GM21737 (cell line): ENCODE results near the gene GRM4.

ENCODE experiments used
- ATAC-seq: cut with Tn5 transposase; IDR thresholded peaks from one replicate; pipeline ENCODE4 v1.9.1; 2021; ENCODE audit warnings: mild to moderate bottlenecking, moderate library complexity; ENCODE audit not compliant: unreplicated experiment

Gene GRM4

DNA sequence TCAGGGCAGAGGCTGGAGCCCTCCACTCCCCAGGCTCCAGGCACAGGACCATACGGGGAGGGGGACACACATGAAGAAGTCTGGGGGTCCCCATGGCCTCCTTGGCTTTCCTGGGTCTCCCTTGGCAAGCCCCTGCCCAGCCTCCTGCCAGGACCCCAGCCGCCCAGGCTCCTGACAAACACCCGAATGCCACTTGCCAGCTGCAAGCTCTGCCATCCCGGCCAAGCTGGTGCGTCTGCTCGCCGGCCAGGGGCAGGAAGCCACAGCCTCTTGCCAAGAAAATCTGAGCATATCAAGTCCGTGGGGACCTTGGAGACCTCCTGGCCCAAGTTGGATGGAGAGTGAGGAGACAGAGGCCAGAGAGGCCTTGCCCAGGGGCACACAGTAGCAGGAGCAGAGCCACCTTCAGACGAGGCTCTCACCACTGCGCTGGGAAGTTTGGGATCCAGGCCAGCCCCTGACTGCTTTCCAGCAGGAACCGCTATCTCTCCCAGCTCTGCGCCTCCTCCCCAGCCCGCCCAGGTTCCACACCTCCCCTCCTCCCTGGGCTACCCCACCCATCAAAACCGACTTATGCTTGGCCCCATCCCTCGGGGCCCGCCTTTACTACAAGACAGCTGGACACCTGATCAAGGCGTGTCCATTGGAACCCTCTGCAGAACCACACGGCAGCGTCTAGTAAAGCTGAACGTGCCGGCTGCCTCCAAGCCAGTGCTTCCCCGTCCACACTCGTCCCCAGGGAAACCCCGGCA, 80.2 kb downstream of the GRM4 start:
- no peak for ATAC-seq

DNA sequence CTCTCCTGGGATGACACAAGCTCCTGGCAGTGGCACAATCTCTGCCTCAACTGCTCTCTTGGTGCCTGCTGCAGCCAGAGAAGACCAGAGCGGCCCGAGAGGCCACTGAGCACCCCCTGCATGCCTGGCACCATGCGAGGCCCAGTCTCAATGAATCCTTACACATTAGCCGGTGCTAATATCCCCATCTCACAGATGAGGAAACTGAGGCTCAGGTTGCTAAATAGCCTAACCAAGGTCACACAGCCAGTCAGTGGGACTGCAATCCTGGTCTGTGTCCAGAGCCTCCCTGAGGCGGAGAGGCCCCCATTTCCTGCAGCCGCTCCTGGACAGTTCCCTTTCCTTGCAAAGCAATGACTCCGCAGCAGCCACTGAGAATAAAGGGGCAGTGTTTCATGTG, 81.2 kb downstream of the GRM4 start:
- no peak for ATAC-seq

DNA sequence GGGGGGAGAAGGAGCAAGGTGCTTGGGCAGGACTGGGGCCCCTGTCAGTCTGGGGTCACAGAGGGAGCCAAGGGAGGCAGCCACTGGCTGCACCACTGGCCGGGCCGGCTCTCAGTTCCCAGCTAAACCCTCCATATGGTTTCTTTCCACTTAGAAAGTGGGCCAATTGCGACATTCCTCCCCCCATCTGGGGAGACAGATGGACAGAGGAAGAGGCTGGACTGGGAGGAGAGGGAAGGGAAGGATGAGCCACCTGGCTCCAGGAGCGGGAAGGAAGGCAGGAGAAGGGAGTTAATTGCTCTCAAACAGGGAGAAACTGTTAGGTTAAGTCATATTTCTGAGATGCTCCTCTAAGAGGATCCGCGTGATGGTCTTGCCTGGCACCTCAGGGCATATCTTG, 82.2 kb downstream of the GRM4 start:
- no peak for ATAC-seq

DNA sequence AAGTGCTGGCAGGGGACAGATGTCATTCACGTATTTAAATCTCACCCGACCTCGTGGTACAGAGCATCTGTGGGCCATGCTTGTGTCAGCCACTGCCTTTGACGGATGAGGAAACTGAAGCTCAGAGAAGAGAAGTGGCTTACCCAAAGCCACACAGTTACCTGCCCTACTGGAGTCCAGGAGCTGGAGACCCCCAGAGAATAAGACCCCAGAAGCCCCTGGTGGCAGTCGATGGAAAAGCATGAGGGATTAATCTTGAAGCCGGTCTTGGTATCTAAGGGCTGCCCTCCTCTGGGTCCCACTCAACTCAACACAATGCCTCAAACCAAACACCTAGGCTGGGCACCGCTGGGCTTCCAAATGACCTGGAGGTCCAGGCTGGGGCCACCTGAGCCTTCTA, 83.1 kb downstream of the GRM4 start:
- ATAC-seq, result no peak

DNA sequence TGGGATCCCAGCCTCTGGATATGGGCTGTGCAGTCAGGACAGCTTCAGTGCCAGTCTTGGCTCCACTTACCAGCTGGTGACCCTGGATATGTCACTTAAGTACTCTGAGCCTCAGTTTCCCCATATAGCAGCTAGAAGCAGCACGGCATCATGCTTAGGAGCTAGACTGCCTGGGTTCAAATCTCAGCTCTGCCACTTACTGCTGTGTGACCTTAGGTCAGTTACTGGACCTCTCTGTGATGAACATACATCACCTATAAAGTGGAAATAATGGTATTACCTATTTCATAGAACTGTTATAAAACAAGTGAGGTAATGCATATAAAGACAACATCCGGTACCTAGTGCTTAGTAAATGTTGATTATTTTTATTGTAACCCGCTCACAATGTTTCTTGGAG, 83.7 kb downstream of the GRM4 start:
- ATAC-seq, result no peak

DNA sequence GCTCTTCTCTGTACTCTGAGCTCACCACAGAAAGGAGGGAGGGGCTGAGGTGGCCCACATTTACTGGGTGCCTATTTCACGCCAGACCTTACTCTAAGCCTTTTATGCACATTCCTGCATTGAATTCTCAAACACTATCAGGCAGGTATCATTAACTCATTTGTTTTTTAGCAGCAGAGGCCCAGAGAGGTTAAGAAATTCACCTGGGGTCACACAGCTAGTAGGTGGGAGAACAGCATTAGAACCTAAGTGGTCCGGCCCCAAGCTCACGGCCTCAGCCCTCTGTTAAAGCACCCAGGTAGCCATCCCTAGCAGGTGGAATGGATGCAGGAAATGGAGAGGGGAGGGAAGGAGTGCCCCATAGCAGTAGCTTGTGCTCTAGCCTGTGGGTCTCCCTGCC, 84.5 kb downstream of the GRM4 start:
- no peak for ATAC-seq

DNA sequence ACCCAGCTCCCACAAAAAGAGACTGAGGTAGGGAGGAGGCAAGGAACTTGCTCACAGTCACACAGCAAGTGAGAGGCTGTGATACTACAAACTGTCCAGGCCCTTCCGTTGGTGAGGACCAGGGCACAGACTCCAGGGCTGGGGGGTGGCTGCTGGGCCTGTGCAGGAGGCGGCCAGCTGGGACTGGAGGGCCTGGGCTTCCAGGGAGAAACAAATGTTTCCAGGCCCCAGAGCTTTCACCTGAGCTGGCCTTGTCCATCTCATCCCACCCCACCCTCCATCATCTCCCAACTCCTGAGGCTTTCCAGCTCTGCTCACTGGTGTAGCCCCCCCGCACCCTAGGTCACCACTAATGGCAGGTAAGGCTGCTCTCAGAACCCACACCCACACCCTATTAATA, 86.0 kb downstream of the GRM4 start:
- no peak for ATAC-seq

DNA sequence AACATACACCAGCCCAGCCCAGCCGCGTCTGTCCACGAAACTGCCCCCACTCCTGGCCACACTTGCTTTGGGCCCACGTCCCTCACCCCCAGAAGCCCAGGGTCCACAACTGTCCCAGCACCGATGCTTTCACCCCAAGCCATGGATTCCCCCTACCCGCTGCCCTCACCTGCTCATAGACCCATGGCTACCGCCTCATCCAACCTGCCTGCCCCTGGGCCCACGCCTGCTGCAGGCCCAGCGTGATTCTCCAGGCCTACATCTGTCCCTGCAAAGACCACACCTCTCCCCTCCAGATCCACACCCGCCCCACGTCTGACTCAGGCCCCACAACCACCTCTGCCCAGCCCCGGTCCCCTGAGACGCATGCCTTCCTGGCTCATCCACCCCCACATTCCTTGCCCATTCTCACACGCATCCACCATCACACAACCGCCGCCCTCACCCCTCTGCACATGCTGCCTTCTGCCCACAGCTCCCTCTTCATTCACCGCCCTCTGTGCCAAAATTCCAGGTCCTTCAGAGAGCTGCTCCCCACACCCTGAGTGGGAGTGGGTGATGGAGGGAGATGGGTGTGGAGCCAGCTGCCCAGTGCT, 86.7 kb downstream of the GRM4 start:
- no peak for ATAC-seq

DNA sequence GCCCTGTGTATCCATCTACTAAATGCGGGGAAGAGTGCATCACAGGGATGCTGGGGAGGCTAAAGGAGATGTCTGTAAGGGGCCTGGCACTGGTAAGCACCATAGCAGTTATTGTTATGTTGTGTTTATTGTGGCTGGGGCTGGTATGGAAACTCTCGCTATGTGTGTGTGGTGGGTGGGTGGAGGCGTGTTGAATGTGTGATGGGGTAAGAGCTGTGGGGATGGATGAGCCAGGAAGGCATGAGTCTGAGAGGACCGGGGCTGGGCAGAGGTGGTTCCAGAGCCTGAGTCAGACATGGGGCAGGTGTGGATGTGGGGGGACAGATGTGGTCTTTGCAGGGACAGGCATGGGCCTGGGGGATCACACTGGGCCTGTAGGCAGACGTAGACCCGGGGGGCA, 88.1 kb downstream of the GRM4 start:
- ATAC-seq, result no peak

DNA sequence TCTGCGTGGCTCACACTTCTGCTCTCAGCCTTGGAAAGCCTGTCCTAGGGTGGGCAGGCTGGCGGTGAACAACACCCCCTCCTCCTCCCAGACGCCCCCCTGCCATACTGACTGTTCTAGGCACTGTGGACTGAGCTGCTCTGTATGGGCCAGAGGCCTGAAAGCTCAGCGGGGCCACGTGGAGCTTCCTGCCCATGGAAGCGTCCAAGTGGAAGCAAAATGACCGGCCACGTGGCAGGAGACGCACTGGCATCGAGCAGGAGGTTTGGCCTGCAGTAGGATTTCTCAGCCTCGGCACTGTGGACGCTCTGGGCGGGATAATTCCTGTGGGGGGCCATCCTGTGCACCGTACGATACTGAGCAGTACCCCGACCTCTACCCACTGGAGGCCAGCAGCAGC, 88.7 kb downstream of the GRM4 start:
- no peak for ATAC-seq

DNA sequence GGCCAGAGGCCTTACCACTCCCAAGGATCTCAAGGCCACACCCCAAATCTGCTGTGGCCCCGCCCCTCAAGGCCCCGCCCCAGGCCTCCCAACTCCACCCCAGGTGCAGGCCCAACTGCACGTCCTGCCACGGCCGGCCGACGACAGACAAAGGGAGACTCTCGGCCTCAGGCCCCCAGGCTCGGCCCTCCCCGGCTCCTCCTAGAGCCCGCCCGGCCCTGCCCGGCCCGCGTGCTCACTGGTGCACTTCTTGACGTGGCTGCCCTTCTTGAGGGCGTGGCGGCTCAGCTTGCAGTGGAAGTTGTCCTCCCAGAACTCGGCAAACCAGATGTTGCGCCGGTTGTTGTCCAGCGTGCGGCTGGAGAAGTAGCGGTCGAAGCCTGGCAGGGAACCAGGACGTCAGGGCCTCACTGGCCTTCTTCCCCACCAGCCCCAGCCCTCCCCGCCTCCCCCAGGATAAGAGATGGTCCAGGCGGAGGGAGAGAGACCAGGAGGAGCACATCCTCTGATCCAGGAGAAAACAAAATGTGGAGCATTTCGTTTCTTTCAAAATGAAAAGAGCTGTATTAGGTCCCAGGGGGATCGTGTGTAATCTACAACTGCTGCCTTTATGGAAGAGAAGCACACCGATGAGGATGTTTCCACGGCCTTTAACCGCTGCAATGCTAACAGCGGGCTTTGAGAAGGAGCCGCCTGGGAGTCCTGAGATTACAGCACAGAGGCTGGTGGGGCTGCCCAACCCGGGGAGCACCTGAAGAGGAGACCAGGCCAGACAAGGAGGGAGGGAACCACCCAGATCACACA, 89.4 kb downstream of the GRM4 start:
- no peak for ATAC-seq

DNA sequence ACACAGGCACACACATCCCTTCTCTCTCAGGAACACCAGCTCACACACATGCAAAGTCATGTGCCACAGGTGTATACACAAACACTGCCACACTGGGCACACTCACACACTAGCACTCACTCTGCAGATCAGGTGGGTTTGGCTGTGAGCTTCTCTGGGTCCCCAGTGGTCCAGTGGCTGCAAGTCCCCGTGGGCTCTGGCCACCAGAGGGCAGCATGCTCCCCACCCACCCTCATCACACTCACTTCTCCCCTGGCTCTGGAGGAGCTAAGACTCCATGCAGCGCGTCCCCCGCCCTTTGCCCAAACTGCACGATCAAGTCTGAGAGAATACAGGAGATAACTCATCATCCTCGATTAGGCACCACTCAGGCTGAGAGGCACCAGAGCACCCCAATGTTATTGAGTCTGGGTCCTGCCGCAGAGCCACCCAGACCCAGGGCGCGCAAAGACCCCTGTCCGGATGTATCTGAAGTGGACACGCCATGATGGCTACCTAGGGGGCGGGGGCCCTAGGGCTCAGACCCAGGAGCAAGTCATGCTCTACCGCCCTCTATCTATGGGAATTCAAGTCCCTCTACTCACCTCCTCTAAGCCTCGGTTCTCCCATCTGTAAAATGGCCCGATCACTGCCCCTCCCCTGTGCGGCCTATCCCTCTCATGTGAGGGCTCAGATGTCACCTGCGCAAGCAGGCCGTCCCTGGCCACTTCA, 90.5 kb downstream of the GRM4 start:
- no peak for ATAC-seq

DNA sequence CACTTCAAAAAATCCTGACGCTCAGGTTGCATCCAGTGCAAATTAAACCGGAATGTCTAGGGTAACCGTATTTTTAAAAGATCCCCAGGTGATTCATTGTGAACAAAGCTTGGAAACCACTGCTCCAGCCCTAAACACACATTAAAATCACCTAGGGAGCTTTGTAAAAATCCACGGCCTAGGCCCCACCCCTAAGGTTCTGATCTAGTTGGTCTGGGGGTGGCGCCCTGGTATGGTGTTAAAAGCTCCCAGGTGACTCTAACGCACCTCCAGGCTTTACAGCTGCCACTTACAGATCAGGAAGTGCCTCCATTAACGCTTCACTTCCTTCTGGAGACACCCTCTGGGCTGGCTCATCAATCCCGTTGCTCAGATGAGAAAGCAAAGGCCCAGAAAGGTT, 92.2 kb downstream of the GRM4 start:
- ATAC-seq, result no peak

DNA sequence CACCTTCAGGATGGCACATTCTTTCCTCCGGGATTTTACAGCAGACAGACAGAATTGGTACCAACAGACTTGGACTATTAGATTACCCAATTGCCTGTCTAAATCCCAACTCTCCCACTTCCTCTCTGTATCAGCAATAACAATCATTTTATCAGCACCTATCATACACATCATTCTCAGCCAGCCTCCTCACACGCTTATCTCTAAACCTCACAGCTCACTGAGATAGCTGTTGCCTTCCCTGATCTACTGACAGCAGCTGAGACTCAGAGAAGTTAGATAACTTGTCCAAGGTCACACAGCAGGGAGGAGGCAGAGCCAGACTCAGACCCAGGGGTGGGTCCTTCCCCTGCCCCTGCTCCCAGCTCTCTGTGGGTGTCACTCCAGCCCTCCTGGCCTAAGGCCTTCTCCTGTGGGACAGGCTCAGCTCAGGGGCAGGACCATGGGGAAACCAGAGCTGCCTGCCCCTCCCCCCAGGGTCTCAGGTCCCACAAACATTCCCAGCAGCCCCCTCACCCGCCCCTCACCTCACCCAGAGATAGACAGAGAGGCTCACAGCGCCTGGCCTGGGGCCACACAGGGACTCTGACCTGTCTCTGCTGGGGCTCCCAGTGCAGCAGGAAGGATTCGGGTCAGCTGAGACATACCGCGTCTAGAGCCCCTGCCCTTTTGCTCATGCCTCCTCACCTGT, 92.8 kb downstream of the GRM4 start:
- no peak for ATAC-seq

DNA sequence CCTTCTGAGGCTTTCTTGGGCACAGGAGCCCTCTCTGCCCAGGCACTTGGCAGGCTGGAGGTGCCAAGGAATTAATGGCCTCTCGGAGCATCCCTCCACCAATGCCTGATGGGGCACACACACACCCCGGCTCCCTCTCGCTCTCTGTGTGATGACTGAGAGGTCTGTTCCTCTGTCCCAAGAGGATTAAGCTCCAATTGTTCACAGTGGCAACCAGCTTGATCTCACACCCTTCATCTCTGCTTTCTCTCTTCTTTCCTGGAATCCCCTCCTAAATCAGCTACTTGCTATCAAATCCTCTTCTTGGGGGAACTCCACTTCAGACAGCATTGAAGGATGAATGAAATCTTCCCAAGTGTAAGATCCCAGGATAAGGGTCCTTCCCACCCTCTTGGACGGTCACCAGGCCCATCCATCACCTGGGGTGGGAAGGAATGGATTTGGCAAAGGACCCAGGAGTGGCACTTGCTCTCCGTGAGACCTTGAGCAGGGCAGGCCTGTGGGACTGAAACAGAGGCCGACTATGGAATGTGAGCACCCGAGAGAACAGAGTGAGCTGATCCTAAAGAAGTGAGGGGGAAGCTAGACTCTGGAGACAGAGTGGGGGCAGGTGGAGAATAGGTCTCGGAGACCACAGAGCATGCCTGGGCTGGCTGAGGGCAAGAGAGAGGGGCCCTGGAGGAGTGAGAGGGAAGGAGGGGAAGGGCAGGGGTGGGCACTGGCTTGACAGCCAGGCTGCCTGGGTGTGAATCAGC, 93.6 kb downstream of the GRM4 start:
- ATAC-seq, result no peak

DNA sequence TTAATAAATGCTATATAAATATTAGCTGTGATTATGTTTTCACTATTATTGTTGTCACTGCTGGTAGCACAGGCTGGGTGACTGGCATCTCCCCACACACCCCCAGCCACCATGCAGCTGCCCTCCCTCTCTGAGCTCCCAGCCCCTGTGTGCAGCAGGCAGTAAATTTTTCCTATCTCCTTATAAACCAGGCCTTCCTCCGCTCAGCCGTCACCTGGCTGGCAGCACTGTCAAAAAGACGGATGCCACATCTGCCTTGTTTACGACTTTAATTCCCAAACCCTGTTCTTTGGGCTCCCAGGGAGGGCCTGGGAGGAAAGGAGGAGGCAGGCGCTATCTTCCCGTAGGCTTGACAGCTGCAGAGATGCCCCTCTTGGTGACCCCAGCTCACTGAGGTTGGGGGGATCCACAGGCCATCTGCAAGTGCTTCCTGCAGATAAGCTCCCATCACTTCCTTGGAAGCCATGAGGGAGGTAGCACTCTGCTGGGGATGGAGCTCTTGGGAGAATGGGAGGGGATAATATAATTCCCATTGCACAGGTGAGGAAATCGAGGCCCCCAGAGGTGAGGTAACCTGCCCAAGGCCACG, 94.5 kb downstream of the GRM4 start:
- no peak for ATAC-seq

DNA sequence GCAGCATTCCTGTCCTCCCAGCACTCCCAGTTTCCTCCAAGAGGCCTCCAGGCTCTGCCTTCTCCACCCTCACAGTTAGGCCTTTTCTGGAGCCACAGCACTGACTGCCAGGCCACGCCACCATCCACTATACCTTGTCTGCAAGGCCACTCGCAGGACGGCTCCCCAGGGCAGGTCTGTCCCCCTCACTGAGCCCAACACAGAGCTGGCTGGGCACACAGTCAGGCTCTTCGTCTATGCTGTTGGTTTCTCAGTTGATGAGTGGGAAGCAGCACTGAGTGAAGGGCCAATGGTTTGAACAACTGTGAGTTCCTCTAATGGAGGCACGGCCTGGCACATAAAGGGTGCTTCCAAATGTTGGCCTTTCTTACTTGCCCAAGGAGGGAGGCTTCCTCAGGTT, 95.2 kb downstream of the GRM4 start:
- ATAC-seq, result no peak

DNA sequence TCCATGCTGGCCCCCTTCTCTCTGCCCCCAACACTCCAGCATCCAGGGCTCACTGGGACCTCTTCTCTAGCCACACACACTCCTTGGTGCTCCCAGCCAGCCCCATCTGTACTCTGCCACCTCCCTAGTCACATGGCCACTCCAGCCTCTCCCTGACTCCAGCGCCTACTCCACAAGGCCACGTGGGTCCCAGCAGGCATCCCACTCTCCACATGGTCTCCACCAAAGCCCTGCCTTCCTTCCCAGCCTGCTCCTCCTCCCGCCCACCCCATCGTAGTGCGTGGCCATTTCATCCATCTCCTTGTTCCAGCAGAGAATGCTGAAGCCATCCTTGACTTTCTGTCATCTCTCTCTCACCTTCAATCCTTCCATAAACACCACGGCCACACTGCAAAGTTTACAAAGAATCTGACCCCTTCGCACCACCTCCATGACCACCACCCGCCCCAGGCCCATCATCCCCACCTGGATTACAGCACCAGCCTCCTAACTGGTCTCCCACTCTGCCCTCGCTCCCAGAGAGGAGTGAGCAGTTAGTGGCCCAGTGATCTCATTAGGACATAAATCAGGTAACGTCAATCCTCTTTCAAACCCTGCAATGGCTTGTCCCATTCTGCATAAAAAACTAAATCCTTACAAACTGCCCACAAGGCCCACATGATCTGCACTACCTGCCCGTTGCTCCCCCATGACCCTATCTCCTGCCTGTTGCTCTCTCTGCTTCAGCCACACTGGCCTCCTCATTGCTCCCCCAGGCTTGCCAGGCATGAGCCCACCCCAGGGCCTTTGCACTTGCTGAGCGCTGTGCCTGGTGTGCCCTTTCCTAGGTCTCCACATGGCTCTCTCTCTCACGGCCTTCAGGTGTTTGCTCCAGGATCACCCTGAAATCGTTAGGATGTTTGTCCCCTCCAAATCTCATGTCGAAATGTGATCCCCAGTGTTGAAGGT, 96.2 kb downstream of the GRM4 start:
- ATAC-seq, result no peak
